HUES48 (cell line): ENCODE data around the gene KANTR.

ENCODE experiments used
- H3K27ac ChIP-seq: one replicate; pipeline ENCODE4 v1.7.0; 2013; ENCODE audit warnings: low read depth, low read length, inconsistent platforms
- H3K27me3 ChIP-seq: 2 replicates; pipeline ENCODE4 v1.6.1; 2013; ENCODE audit warnings: mild to moderate bottlenecking, low read length; ENCODE audit not compliant: control insufficient read depth, insufficient read depth
- H3K36me3 ChIP-seq: 2 replicates; pipeline ENCODE4 v1.6.1; 2013; ENCODE audit warnings: low read length; ENCODE audit not compliant: control insufficient read depth, insufficient read depth
- H3K4me1 ChIP-seq: 2 replicates; pipeline ENCODE4 v1.6.1; 2013; ENCODE audit warnings: mild to moderate bottlenecking, low read length; ENCODE audit not compliant: control insufficient read depth, insufficient read depth
- H3K4me3 ChIP-seq: 2 replicates; pipeline ENCODE4 v1.5.1; 2013; ENCODE audit warnings: mild to moderate bottlenecking, low read depth, low read length
- H3K9ac ChIP-seq: 2 replicates; pipeline ENCODE4 v1.6.1; 2013; ENCODE audit warnings: mild to moderate bottlenecking, low read depth, low read length, moderate library complexity
- H3K9me3 ChIP-seq: 2 replicates; pipeline ENCODE4 v1.6.1; 2013; ENCODE audit warnings: low read length; ENCODE audit not compliant: control insufficient read depth, insufficient read depth

KANTR gene

GRCh38 chrX:53093748-53094581, at the start of gene KANTR:
TSS of gene KANTR (plus strand) at chrX:53094142. CDS start at chrX:53124273, 30,131 bp downstream.
- Histone ChIP-seq H3K27me3 (no peaks in the 10 kb centered on the region), H3K9ac (peak within 1 kb of the TSS; percentile 70), H3K4me1 (no peaks in the 10 kb centered on the region), H3K4me3 (peak within 1 kb of the TSS; percentile 83), H3K27ac (peak within 1 kb of the TSS; percentile 93), H3K36me3 (no peaks in the 10 kb centered on the region), H3K9me3 (peaks cover 9% of the 10 kb centered on the region)

GRCh38 chrX:53044995-53045394, 48.9 kb upstream of the KANTR start:
- no peak overlapping the region for H3K27ac ChIP-seq
- peaks cover 3% of the 10 kb centered on the region; the same call in 1 of the 2 replicates for H3K4me1 ChIP-seq
- H3K9ac ChIP-seq, result no peak overlapping the region
- H3K4me3 ChIP-seq, result no peak overlapping the region
- no peaks in the 10 kb centered on the region for H3K27me3 ChIP-seq
- no peaks in the 10 kb centered on the region for H3K36me3 ChIP-seq
- H3K9me3 ChIP-seq, result peaks cover 13% of the 10 kb centered on the region

- H3K4me3 ChIP-seq, result no peak overlapping the region
- peaks cover 20% of the 10 kb centered on the region for H3K9me3 ChIP-seq
- H3K36me3 ChIP-seq, result no peaks in the 10 kb centered on the region
- H3K4me1 ChIP-seq, result peaks cover 3% of the 10 kb centered on the region; the same call in 1 of the 2 replicates
- no peaks in the 10 kb centered on the region for H3K27me3 ChIP-seq
- H3K9ac ChIP-seq, result no peak overlapping the region
- H3K27ac ChIP-seq, result no peak overlapping the region
Observed at GRCh38 chrX:53047228-53047627, 46.7 kb upstream of the KANTR start.

GRCh38 chrX:53048169-53049126, 45.5 kb upstream of the KANTR start, which contains the start of gene GPR173:
TSS of gene GPR173 (plus strand) at chrX:53048789. CDS start at chrX:53076622, 27,833 bp downstream.
- H3K27me3 ChIP-seq, result no peaks in the 10 kb centered on the region
- peak within 1 kb of the TSS; percentile 92 for H3K9ac ChIP-seq
- H3K4me1 ChIP-seq, result peaks cover 3% of the 10 kb centered on the region; the same call in 1 of the 2 replicates
- H3K36me3 ChIP-seq, result no peaks in the 10 kb centered on the region
- H3K27ac ChIP-seq, result no peak within 1 kb of the TSS
- peak within 1 kb of the TSS; percentile 74 for H3K4me3 ChIP-seq
- peaks cover 27% of the 10 kb centered on the region for H3K9me3 ChIP-seq

- Histone ChIP-seq H3K4me3 (peak overlapping the region; percentile 74), H3K4me1 (peaks cover 3% of the 10 kb centered on the region; the same call in 1 of the 2 replicates), H3K9me3 (peaks cover 27% of the 10 kb centered on the region), H3K36me3 (no peaks in the 10 kb centered on the region), H3K27me3 (no peaks in the 10 kb centered on the region), H3K9ac (no peak overlapping the region), H3K27ac (no peak overlapping the region)
Observed at GRCh38 chrX:53049127-53049517, 44.8 kb upstream of the KANTR start.

- Histone ChIP-seq H3K4me1 (peaks cover 3% of the 10 kb centered on the region; the same call in 1 of the 2 replicates), H3K27ac (no peak overlapping the region), H3K27me3 (no peaks in the 10 kb centered on the region), H3K9ac (no peak overlapping the region), H3K36me3 (no peaks in the 10 kb centered on the region), H3K4me3 (no peak overlapping the region), H3K9me3 (peaks cover 35% of the 10 kb centered on the region)
Observed at GRCh38 chrX:53050841-53051240, 43.1 kb upstream of the KANTR start.

- Histone ChIP-seq H3K27me3 (no peaks in the 10 kb centered on the region), H3K4me3 (no peak overlapping the region), H3K9ac (no peak overlapping the region), H3K27ac (no peak overlapping the region), H3K4me1 (no peaks in the 10 kb centered on the region), H3K9me3 (peaks cover 42% of the 10 kb centered on the region), H3K36me3 (no peaks in the 10 kb centered on the region)
Observed at GRCh38 chrX:53055244-53055849, 38.6 kb upstream of the KANTR start.

- H3K36me3 ChIP-seq, result no peaks in the 10 kb centered on the region
- no peaks in the 10 kb centered on the region for H3K4me1 ChIP-seq
- H3K27me3 ChIP-seq, result no peaks in the 10 kb centered on the region
- H3K27ac ChIP-seq, result no peak overlapping the region
- H3K4me3 ChIP-seq, result no peak overlapping the region
- H3K9me3 ChIP-seq, result peaks cover 36% of the 10 kb centered on the region
- no peak overlapping the region for H3K9ac ChIP-seq
Observed at GRCh38 chrX:53056292-53056691, 37.6 kb upstream of the KANTR start.

GRCh38 chrX:53065104-53065503, 28.8 kb upstream of the KANTR start:
- H3K27me3 ChIP-seq, result no peaks in the 10 kb centered on the region
- no peaks in the 10 kb centered on the region for H3K4me1 ChIP-seq
- H3K9me3 ChIP-seq, result peaks cover 18% of the 10 kb centered on the region
- H3K4me3 ChIP-seq, result no peak overlapping the region
- no peak overlapping the region for H3K27ac ChIP-seq
- peaks cover 3% of the 10 kb centered on the region; the same call in 1 of the 2 replicates for H3K36me3 ChIP-seq
- H3K9ac ChIP-seq, result no peak overlapping the region

GRCh38 chrX:53071064-53071463, 22.9 kb upstream of the KANTR start:
- Histone ChIP-seq H3K27me3 (no peaks in the 10 kb centered on the region), H3K9me3 (peaks cover 14% of the 10 kb centered on the region), H3K27ac (no peak overlapping the region), H3K9ac (no peak overlapping the region), H3K4me1 (no peaks in the 10 kb centered on the region), H3K36me3 (no peaks in the 10 kb centered on the region), H3K4me3 (no peak overlapping the region)
